Lower leg skin (tissue), 4 donors: Measurements from ENCODE around the gene CUL9. TPM values are rescaled to one million over a fixed set of nuclear protein-coding genes. Genes with fewer than 3 reads are reported as not detected.

Source experiments
- DNase-seq, 2 donors: peaks; one replicate each; pipeline ENCODE4 v3.0.0-alpha.2; 2019; ENCODE audit warnings: low spot score in 2 of 2
- H3K4me3 ChIP-seq: fragments of 200-600 bp; sonication (generic); 2 replicates; pipeline ENCODE4 v1.5.1; 2017; ENCODE audit warnings: mild to moderate bottlenecking, low read depth; ENCODE audit not compliant: poor library complexity, severe bottlenecking
- POLR2A ChIP-seq, 2 donors: fragments of 450-650 bp; IDR thresholded peaks; one replicate each; pipeline ENCODE4 v1.6.1; 2016 to 2017; ENCODE audit warnings: antibody characterized with exemption in 2 of 2, mild to moderate bottlenecking in 1 of 2, moderate library complexity in 1 of 2
- WGBS, 2 donors: methylation state at CpG; one replicate each; pipeline ENCODE4 v1.1.5; 2018; 5-methylcytosine and 5-hydroxymethylcytosine counted together
- intact Hi-C: fragments of 100-400 bp; cut with DNase I; formaldehyde crosslinking; loops from one replicate; pipeline ENCODE4 v1.15.0; 2023; ENCODE audit warnings: low total_unique reads
- total RNA-seq, 4 donors: library from RNA; depleted of rRNA; stranded (reverse); fragments of >200 nt; gene quantifications; one replicate each; pipeline ENCODE4 v1.1.0, GENCODE V29; 2016
- TF ChIP-seq, protein P1 (sequence below), 3 donors: fragments of 450-650 bp; IDR thresholded peaks; one replicate each; pipeline ENCODE4 v1.5.1; 2016; ENCODE audit warnings: antibody characterized with exemption in 3 of 3, mild to moderate bottlenecking in 3 of 3, moderate library complexity in 2 of 3

The CUL9 gene
- total RNA-seq, 4 donors from 2014 or later, result 38.7 to 64.4 (median 47.4) TPM

DNA sequence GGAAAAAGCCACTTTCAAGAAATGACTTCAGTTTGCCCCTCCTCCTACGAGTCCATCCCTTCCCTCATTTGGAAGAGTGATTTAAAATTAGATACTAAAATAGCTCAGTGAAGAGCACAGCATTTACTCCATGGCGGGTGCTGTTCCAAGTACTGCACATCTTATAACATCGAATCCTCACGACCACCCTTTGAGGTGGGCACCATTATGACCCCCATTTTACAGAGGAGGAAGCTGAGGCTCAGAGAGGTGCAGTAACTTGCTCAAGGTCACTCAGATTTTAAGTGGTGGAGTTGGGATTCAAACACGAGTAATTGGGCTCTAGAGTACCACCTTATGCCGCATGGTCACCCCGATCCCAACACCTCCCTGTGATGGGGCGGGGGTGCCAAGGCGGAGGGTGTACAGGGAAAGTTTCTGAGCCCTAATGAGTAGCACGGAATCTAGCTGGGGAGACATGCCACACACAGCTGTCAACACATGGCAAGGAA lies 86.8 kb downstream of the CUL9 start:
- no peak for DNase-seq
- intact Hi-C loops, result loop anchor here (10.0 kb wide), 1 partner anchor 126 kb away; no protein-coding TSS in a partner anchor
- TF ChIP-seq, protein P1, sequence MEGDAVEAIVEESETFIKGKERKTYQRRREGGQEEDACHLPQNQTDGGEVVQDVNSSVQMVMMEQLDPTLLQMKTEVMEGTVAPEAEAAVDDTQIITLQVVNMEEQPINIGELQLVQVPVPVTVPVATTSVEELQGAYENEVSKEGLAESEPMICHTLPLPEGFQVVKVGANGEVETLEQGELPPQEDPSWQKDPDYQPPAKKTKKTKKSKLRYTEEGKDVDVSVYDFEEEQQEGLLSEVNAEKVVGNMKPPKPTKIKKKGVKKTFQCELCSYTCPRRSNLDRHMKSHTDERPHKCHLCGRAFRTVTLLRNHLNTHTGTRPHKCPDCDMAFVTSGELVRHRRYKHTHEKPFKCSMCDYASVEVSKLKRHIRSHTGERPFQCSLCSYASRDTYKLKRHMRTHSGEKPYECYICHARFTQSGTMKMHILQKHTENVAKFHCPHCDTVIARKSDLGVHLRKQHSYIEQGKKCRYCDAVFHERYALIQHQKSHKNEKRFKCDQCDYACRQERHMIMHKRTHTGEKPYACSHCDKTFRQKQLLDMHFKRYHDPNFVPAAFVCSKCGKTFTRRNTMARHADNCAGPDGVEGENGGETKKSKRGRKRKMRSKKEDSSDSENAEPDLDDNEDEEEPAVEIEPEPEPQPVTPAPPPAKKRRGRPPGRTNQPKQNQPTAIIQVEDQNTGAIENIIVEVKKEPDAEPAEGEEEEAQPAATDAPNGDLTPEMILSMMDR (IDR thresholded peaks at IDR 0.05), result no peak
- no peak for TF ChIP-seq POLR2A (IDR thresholded peaks at IDR 0.05)
- WGBS, 2 donors, result 69 to 76% methylated on average over 10 of the region's 10 CpGs
- H3K4me3 ChIP-seq, result no peak overlapping the region

DNA sequence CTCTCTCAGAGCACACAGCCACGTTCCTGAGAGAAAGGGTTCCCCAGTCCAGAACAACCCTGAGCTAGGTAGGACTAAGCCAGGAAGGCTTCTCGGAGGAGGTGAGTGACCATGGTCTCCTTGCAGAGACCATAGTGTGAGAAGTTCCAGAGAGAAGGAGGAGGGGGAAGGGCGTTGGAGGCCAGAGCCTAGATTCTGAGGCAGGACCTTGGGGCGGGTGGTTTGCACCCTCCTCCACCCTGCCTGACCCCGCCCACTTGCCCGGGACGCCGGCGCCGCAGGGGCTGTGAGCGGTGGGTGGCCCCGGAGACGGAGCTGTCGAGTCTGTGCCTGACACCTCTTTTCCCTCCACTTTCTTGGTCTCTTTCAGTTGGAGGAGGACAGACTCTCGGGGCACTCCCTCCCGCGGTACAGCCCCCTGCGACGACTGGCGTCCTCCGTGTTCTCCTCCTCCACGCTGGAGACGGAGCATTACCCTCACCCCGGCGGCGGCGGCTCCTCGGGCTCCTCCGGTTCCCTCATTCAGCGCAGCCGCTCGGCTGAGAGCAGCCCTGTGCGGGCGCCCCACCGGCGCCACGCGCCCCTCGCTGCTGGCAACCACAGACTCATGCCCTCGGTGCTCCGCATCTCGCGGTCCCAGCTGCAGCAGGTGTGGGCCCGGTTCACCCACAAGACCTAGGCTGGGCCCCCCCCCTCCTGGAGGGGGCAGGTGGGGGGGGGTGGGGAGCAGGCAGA lies 87.4 kb downstream of the CUL9 start:
- DNase-seq, result no peak
- WGBS, 2 donors, result 8 to 9% methylated on average over 36 to 44 of the region's 44 CpGs

DNA sequence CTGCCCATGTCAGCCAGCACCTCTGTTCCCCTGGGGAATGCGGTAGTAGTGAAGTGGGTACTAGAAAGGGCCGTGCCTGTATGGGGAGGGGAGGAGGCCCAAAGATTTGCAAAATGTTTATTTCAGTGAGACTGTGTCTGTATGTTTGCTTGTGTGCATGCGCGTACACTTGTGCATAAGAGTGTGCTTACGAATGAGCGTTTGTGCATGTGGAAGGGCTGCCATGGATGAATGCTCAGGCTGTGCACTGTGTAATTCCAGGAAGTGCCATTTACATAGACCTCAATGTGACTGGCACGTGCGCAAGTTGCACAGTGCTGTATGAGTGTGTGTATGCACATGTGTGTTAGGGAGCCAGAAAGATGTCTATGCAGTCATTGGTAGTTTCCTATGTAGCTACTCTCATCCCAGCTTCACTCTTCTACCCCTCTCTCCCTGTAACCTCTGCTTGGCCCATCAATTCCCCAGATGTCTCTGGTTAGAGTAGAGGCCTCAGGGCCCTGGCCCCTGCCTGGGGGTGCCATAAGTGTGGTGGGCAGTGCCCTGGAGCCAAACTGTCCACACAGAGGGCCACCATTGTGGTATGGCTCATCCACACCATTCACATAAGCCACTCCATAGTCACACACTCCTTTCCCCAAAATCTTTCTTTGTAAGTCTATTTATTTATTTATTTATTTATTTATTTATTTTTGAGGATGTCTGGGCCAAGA lies 89.3 kb downstream of the CUL9 start:
- no peak overlapping the region for H3K4me3 ChIP-seq
- DNase-seq, result no peak
- 86 to 90% methylated on average over 8 of the region's 8 CpGs for WGBS, 2 donors
- no peak for TF ChIP-seq POLR2A (IDR thresholded peaks at IDR 0.05)
- TF ChIP-seq, protein P1 (IDR thresholded peaks at IDR 0.05), result no peak
- intact Hi-C loops, result no loop called here

More for the DNA sequence above, 87.4 kb downstream of the CUL9 start:
- no peak overlapping the region for H3K4me3 ChIP-seq
- intact Hi-C loops, result loop anchor here (10.0 kb wide), 1 partner anchor 125 kb away; no protein-coding TSS in a partner anchor
- TF ChIP-seq, protein P1 (IDR thresholded peaks at IDR 0.05), result no peak
- TF ChIP-seq POLR2A (IDR thresholded peaks at IDR 0.05), result no peak

DNA sequence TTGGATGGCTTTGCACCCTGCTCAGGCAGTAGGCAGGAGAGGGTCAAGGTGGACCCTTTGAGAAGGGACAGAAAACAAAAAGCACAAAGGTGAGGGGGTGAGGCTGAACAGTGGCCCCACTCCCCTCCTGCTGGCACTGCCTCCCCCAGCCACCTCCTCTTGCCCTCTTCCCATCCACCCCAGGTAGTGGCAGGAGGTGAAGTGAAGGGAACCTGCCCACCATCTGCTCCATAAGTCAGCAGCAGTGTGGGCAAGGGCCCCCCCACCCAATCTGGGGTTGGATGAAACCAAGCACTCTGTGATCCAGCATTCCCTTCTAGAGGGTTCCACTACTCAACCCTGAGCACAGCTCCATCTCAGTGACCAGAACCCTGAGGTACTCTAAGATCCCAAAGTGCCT lies 89.9 kb downstream of the CUL9 start:
- no peak for DNase-seq
- TF ChIP-seq, protein P1 (IDR thresholded peaks at IDR 0.05), result no peak
- no peak for TF ChIP-seq POLR2A (IDR thresholded peaks at IDR 0.05)
- intact Hi-C loops, result no loop called here
- H3K4me3 ChIP-seq, result no peak overlapping the region

DNA sequence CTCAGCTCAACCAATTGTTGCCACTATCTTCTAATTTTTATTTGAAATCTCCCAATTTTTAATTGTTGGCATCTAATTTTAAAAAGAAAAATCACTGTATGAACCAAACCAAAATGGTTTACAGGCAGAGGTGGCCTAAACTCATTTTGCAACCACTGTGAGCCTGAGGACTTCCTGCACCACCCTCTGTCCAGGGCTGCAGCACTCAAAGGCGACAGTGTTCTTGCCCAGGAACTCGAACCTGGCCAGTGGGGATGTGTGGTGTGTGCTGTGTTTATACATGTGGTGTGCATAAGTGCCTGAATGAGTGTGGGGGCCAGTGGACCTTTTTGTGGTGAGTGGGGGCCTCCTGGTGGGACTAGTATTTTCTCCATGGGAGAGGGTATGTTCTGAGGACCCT lies 91.7 kb downstream of the CUL9 start:
- 65 to 73% methylated on average over 2 of the region's 2 CpGs for WGBS, 2 donors
- no peak overlapping the region for H3K4me3 ChIP-seq
- intact Hi-C loops, result no loop called here
- no peak for DNase-seq
- TF ChIP-seq, protein P1 (IDR thresholded peaks at IDR 0.05), result no peak
- TF ChIP-seq POLR2A (IDR thresholded peaks at IDR 0.05), result no peak

Other genes with a start within 250 kb of the CUL9 start
- gene GNMT, start 221.4 kb upstream of the CUL9 start, total RNA-seq, result 1 to 10 TPM in 1 of 4 donors, under 1 TPM in 3; 0.25 to 1.4 (median 0.60) TPM
- gene PEX6, start 203.0 kb upstream of the CUL9 start, total RNA-seq, result 10 to 100 TPM; 13.9 to 37.6 (median 25.7) TPM
- 10 to 100 TPM; 26.3 to 49.4 (median 40.8) TPM for gene PPP2R5D, start 197.6 kb upstream of the CUL9 start, total RNA-seq
- 10 to 100 TPM; 59.5 to 99.9 (median 77.5) TPM for gene MEA1, start 168.2 kb upstream of the CUL9 start, total RNA-seq
- gene KLHDC3, start 167.9 kb upstream of the CUL9 start, total RNA-seq, result 10 to 100 TPM; 75.1 to 84.7 (median 79.6) TPM
- gene RRP36, start 160.6 kb upstream of the CUL9 start, total RNA-seq, result 10 to 100 TPM; 38.5 to 61.9 (median 56.7) TPM
- gene CUL7, start 128.3 kb upstream of the CUL9 start, total RNA-seq, result 10 to 100 TPM; 11.8 to 18.2 (median 13.6) TPM
- 10 to 100 TPM; 19.0 to 37.9 (median 27.3) TPM for gene MRPL2, start 122.8 kb upstream of the CUL9 start, total RNA-seq
- gene KLC4, start 122.6 kb upstream of the CUL9 start, total RNA-seq, result 10 to 100 TPM; 18.0 to 25.7 (median 21.3) TPM
- 10 to 100 TPM; 40.9 to 51.9 (median 49.7) TPM for gene PTK7, start 105.9 kb upstream of the CUL9 start, total RNA-seq
- gene SRF, start 10.9 kb upstream of the CUL9 start, total RNA-seq, result 10 to 100 TPM; 14.8 to 25.8 (median 25.5) TPM
- 10 to 100 TPM; 48.5 to 77.0 (median 61.2) TPM for gene DNPH1, start 47.3 kb downstream of the CUL9 start, total RNA-seq
- under 1 TPM in 1 of 4 donors, not detected in 3; 0.08 TPM for gene TTBK1, start 61.3 kb downstream of the CUL9 start, total RNA-seq
- not detected for gene SLC22A7, start 116.1 kb downstream of the CUL9 start, total RNA-seq
- gene CRIP3, start 126.6 kb downstream of the CUL9 start, total RNA-seq, result 1 to 10 TPM in 1 of 4 donors, under 1 TPM in 1, not detected in 2; 0.30 to 4.5 TPM
- gene ZNF318, start 187.5 kb downstream of the CUL9 start, total RNA-seq, result 10 to 100 TPM in 3 of 4 donors, 1 to 10 TPM in 1; 9.6 to 22.9 (median 18.1) TPM
- gene ABCC10, start 245.3 kb downstream of the CUL9 start, total RNA-seq, result 10 to 100 TPM in 3 of 4 donors, 1 to 10 TPM in 1; 9.4 to 17.9 (median 15.9) TPM